ENCODE data around the gene CACNA1B.

- no peak for TF ChIP-seq CTCF (IDR thresholded peaks at IDR 0.05)
- no peak for TF ChIP-seq JUND (IDR thresholded peaks at IDR 0.05)
- no peak for TF ChIP-seq EP300 (IDR thresholded peaks at IDR 0.05; ENCODE audit: borderline replicate concordance in 1 of 2, low read depth in 1 of 2, low read length in 1 of 2)
- TF ChIP-seq FOXM1 (IDR thresholded peaks at IDR 0.05; ENCODE audit: low read depth): no peak
- TF ChIP-seq RCOR1 (IDR thresholded peaks at IDR 0.05; ENCODE audit: low read length): no peak
- TF ChIP-seq EZH2phosphoT487 (IDR thresholded peaks at IDR 0.05; ENCODE audit: borderline replicate concordance, low read depth): no peak
- TF ChIP-seq TAF1 (IDR thresholded peaks at IDR 0.05; ENCODE audit: borderline replicate concordance, low read depth, low read length): no peak
Measured at GRCh38 chr9:137866226-137867141, 11.1 kb upstream of the CACNA1B start.

Data from SK-N-SH (cell line).